ENCODE data around the gene THSD7B. TPM values are rescaled to one million over a fixed set of nuclear protein-coding genes. Genes with fewer than 3 reads are reported as not detected.

Gene THSD7B
- total RNA-seq, 1 experiment from 2014 or later: under 0.01 TPM

- Histone ChIP-seq H3K9me2 (replicated peaks; ENCODE audit: low read length) (no peaks in the 10 kb centered on the region), H3K79me2 (ENCODE audit: low read length) (no peaks in the 10 kb centered on the region), H3K9ac (ENCODE audit: low read length) (no peak overlapping the region), H3K27ac (ENCODE audit: low read length) (no peak overlapping the region), H3K9me3 (ENCODE audit: low read length) (no peaks in the 10 kb centered on the region), H3K36me3 (ENCODE audit: low read depth, low read length) (no peaks in the 10 kb centered on the region), H4K20me1 (ENCODE audit: low read length) (no peaks in the 10 kb centered on the region), H3K27me3 (ENCODE audit: low read length) (no peaks in the 10 kb centered on the region), H3F3A (ENCODE audit: low read length, unreplicated experiment) (peaks cover 5% of the 10 kb centered on the region), H2AFZ (ENCODE audit: low read length) (no peak overlapping the region), H3K4me1 (ENCODE audit: insufficient read depth, low read length) (peaks cover 29% of the 10 kb centered on the region), H3K4me3 (ENCODE audit: low read length) (no peak overlapping the region), H3K4me2 (ENCODE audit: low read length) (no peak overlapping the region)
- TF ChIP-seq CTCF (conservative IDR thresholded peaks at IDR 0.05; ENCODE audit: low read depth, low read length) (no peak), EZH2phosphoT487 (IDR thresholded peaks at IDR 0.05; ENCODE audit: borderline replicate concordance, low read length) (no peak), EZH2 (IDR thresholded peaks at IDR 0.05; ENCODE audit: low read length, unreplicated experiment) (no peak)
- ATAC-seq (no peak), DNase-seq (no peak)
- intact Hi-C loops (cut with micrococcal nuclease): no loop called here
- BruUV-seq (replicated peaks): no TSS peak
- POLR2A ChIA-PET (ENCODE audit: unreplicated experiment): no interaction called here
- CTCF ChIA-PET: no interaction called here
Observed at GRCh38 chr2:137183206-137183898, 418.0 kb downstream of the THSD7B start.

GRCh38 chr2:137185378-137186078, 420.2 kb downstream of the THSD7B start:
- ChIA-PET CTCF (no interaction called here), POLR2A (ENCODE audit: unreplicated experiment) (no interaction called here)
- no peaks in the 10 kb centered on the region for H3K79me2 ChIP-seq (ENCODE audit: low read length)
- H3K9me2 ChIP-seq (replicated peaks; ENCODE audit: low read length): no peaks in the 10 kb centered on the region
- no peaks in the 10 kb centered on the region for H3K9me3 ChIP-seq (ENCODE audit: low read length)
- no peaks in the 10 kb centered on the region for H4K20me1 ChIP-seq (ENCODE audit: low read length)
- H3K4me3 ChIP-seq (ENCODE audit: low read length): no peak overlapping the region
- no peaks in the 10 kb centered on the region for H3K27me3 ChIP-seq (ENCODE audit: low read length)
- no peak overlapping the region for H3K4me2 ChIP-seq (ENCODE audit: low read length)
- no TSS peak for BruUV-seq (replicated peaks)
- TF ChIP-seq CTCF (conservative IDR thresholded peaks at IDR 0.05; ENCODE audit: low read depth, low read length) (no peak), EZH2phosphoT487 (IDR thresholded peaks at IDR 0.05; ENCODE audit: borderline replicate concordance, low read length) (no peak), EZH2 (IDR thresholded peaks at IDR 0.05; ENCODE audit: low read length, unreplicated experiment) (no peak)
- H3F3A ChIP-seq (ENCODE audit: low read length, unreplicated experiment): no peaks in the 10 kb centered on the region
- ATAC-seq (no peak), DNase-seq (no peak)
- intact Hi-C loops (cut with micrococcal nuclease): no loop called here
- H3K4me1 ChIP-seq (ENCODE audit: insufficient read depth, low read length): peaks cover 9% of the 10 kb centered on the region
- H3K36me3 ChIP-seq (ENCODE audit: low read depth, low read length): no peaks in the 10 kb centered on the region
- H3K9ac ChIP-seq (ENCODE audit: low read length): no peak overlapping the region
- no peak overlapping the region for H2AFZ ChIP-seq (ENCODE audit: low read length)
- no peak overlapping the region for H3K27ac ChIP-seq (ENCODE audit: low read length)

- TF ChIP-seq CTCF (conservative IDR thresholded peaks at IDR 0.05; ENCODE audit: low read depth, low read length) (no peak), EZH2 (IDR thresholded peaks at IDR 0.05; ENCODE audit: low read length, unreplicated experiment) (no peak), EZH2phosphoT487 (IDR thresholded peaks at IDR 0.05; ENCODE audit: borderline replicate concordance, low read length) (no peak)
- H3F3A ChIP-seq (ENCODE audit: low read length, unreplicated experiment): no peaks in the 10 kb centered on the region
- BruUV-seq (replicated peaks): no TSS peak
- no peaks in the 10 kb centered on the region for H4K20me1 ChIP-seq (ENCODE audit: low read length)
- H3K4me2 ChIP-seq (ENCODE audit: low read length): no peak overlapping the region
- ChIA-PET POLR2A (ENCODE audit: unreplicated experiment) (no interaction called here), CTCF (no interaction called here)
- H3K4me1 ChIP-seq (ENCODE audit: insufficient read depth, low read length): no peaks in the 10 kb centered on the region
- ATAC-seq (no peak), DNase-seq (no peak)
- H3K9me2 ChIP-seq (replicated peaks; ENCODE audit: low read length): no peaks in the 10 kb centered on the region
- no peak overlapping the region for H3K27ac ChIP-seq (ENCODE audit: low read length)
- no peaks in the 10 kb centered on the region for H3K79me2 ChIP-seq (ENCODE audit: low read length)
- H2AFZ ChIP-seq (ENCODE audit: low read length): no peak overlapping the region
- no peaks in the 10 kb centered on the region for H3K27me3 ChIP-seq (ENCODE audit: low read length)
- intact Hi-C loops (cut with micrococcal nuclease): no loop called here
- H3K9ac ChIP-seq (ENCODE audit: low read length): no peak overlapping the region
- no peaks in the 10 kb centered on the region for H3K36me3 ChIP-seq (ENCODE audit: low read depth, low read length)
- no peaks in the 10 kb centered on the region for H3K9me3 ChIP-seq (ENCODE audit: low read length)
- no peak overlapping the region for H3K4me3 ChIP-seq (ENCODE audit: low read length)
Observed at GRCh38 chr2:137187216-137187615, 421.9 kb downstream of the THSD7B start.

Data from PC-3 (cell line).